Measurements from ENCODE around the gene CDC42BPG. TPM values are rescaled to one million over a fixed set of nuclear protein-coding genes. Genes with fewer than 3 reads are reported as not detected.

Gene CDC42BPG
- total and polyA plus RNA-seq, 3 experiments from 2014 or later: 0.52 to 2.3 (median 0.66) TPM

DNA sequence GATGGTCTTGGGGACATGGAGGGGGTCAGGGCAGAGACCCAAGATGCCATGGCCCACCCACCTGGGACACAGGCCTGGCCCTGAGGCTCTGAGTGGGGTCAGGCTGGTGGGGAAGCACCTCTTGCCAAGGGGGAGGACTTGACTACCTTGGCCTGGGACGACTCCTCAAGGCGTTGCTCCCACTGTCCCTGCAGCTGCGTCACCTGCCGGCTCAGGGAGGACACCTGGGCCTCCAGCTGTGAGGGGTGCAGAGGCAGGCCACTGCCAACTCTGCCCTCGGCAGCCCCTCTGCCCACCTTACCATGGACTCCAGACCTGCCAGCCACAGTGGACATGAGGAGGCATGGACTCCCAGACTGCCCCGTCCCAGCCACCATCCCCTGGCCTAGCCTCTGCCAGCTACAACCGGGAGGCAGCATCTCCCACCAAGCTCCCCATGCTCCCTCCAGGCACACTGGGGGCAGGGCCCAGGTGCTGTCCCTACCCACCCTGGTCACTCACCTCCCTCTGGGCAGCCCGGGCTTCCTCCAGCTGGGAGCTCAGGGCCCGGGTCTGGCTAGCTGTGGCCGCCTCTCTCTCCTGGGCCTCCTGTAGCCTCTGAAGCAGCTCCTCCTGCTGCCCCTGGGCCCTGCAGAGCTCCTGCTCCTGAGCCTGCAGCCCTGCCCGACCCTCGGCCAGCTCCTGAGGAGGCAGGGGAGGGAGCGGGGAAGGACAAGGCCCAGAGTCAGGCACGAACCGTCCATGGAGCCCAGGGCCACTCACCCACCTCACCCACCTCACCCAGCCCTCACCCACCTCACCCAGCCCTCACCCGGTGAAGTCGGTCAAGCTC is 8.6 kb downstream of the CDC42BPG start:
- H3K4me3 ChIP-seq (ENCODE audit: low read length): no peak overlapping the region
- Mint-ChIP-seq H3K4me3 (no peak overlapping the region), H3K27me3 (no peaks in the 10 kb centered on the region), H3K9me3 (no peaks in the 10 kb centered on the region), H3K36me3 (peaks cover 0 to 32% (median 0%) of the 10 kb centered on the region in 3 donors), H3K4me1 (peaks cover 0 to 2% (median 0%) of the 10 kb centered on the region in 3 donors), H3K27ac (no peak overlapping the region)
- no peaks in the 10 kb centered on the region for H3K27me3 ChIP-seq (ENCODE audit: insufficient read depth, low read length, poor library complexity, severe bottlenecking)
- no peak for DNase-seq
- ChIA-PET POLR2A (no interaction called here), CTCF (interaction anchor here (1.0 to 2.7 kb wide), 4 partner anchors 8 to 59 kb away, joined by 3 to 7 read pairs (median 4); partner anchors contain the start of gene CDC42BPG)
- no peaks in the 10 kb centered on the region for H3K4me1 ChIP-seq (ENCODE audit: insufficient read depth, low read length)
- H3K36me3 ChIP-seq (ENCODE audit: insufficient read depth, low read length): no peaks in the 10 kb centered on the region
- H3K9me3 ChIP-seq (ENCODE audit: low read length): no peaks in the 10 kb centered on the region
- no peak overlapping the region for H3K27ac ChIP-seq (ENCODE audit: low read depth, low read length)

DNA sequence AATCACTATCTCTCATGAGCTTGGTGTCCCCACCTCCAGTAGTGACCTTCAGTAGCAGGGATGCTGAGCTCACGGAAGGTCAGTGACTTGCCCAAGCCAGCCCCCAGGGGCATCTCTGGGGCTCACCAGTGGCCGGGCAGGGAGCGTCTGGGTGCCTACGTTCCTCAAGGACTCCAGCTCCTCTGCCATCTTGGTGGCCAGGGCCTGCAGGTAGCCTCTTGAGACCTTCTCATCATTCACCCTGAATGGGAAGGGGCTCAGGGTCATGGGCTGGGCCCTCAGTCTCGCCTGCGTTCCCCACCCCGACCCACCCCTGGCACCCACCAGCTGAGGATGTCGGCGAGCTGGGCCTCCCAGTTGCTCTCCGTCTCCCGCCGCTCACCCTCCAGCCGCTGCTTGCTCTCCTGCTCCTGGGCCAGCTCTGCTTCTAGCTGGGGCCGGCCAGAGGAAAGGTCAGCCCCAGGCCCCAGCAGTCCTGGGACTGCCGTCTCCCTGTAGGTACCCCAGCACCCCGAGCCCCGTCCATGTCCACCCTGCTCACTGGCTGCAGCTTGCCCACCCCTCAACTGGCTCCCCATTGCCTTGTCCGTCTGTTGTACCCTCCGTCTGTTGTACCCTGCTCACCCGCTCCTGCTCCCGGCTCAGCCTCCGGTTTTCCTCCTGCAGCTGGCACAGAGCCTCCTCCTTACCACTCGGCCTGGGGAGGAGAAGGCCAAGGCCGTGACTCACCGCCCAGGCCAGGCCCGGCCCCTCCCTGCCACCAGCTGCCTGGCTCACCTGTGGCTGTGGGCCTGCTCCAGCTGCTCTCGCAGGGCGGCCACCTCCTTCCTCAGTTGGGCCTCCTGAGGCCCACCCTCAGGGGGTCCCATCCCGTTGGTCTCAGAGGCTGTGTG is 9.5 kb downstream of the CDC42BPG start:
- no peaks in the 10 kb centered on the region for H3K27me3 Mint-ChIP-seq

DNA sequence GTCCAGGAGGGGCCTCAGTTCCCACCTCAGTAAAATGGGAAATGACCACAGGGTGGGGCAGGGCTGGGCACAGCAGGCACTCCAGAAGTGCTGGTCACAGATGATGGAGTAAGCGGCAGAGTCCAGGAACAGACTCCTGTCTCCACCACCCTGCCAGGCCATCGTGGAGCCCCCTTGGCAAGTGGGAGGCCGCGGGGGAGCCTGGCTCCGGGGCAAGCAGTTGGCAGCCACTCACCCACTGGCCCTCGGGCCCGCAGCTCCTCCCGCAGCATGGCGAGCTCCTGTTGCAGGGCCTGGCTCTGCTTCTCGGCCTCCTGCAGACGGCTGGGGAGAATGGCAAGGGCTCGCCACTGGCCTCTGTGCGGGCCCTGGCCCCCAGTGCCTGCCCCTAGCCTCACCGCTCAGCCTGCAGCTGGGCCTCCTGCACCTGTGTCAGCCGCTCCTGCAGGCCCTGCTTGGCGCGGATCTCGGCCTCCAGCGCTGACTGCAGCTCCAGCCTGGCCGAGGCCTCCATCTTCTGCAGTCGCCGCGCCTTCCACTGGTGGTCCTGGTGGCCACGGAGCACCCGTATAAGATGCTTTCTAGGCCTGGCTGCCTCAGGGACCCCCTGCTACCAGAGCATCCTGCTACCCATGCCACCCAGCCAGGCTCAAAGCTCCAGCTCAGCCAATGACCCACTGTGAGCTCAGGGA is 10.3 kb downstream of the CDC42BPG start:
- Mint-ChIP-seq H3K4me3 (no peak overlapping the region), H3K27ac (no peak overlapping the region), H3K27me3 (no peaks in the 10 kb centered on the region), H3K9me3 (no peaks in the 10 kb centered on the region), H3K4me1 (no peaks in the 10 kb centered on the region), H3K36me3 (peaks cover 0 to 35% (median 0%) of the 10 kb centered on the region in 3 donors)
- Histone ChIP-seq H3K4me3 (ENCODE audit: low read length) (no peak overlapping the region), H3K36me3 (ENCODE audit: insufficient read depth, low read length) (no peaks in the 10 kb centered on the region), H3K27ac (ENCODE audit: low read depth, low read length) (no peak overlapping the region), H3K4me1 (ENCODE audit: insufficient read depth, low read length) (no peaks in the 10 kb centered on the region), H3K9me3 (ENCODE audit: low read length) (no peaks in the 10 kb centered on the region), H3K27me3 (ENCODE audit: insufficient read depth, low read length, poor library complexity, severe bottlenecking) (no peaks in the 10 kb centered on the region)
- CTCF ChIA-PET: interaction anchor here (1.0 to 2.7 kb wide), 3 partner anchors 13 to 60 kb away, joined by 3 to 7 read pairs (median 3); no protein-coding TSS in a partner anchor
- DNase-seq: no peak
- POLR2A ChIA-PET: interaction anchor here (0.6 kb wide), 1 partner anchor 74 kb away, joined by 3 read pairs; no protein-coding TSS in a partner anchor

More for the DNA sequence above, 9.5 kb downstream of the CDC42BPG start:
- Histone ChIP-seq H3K4me1 (ENCODE audit: insufficient read depth, low read length) (no peaks in the 10 kb centered on the region), H3K36me3 (ENCODE audit: insufficient read depth, low read length) (no peaks in the 10 kb centered on the region), H3K4me3 (ENCODE audit: low read length) (no peak overlapping the region), H3K27ac (ENCODE audit: low read depth, low read length) (no peak overlapping the region), H3K9me3 (ENCODE audit: low read length) (no peaks in the 10 kb centered on the region), H3K27me3 (ENCODE audit: insufficient read depth, low read length, poor library complexity, severe bottlenecking) (no peaks in the 10 kb centered on the region)
- H3K4me1 Mint-ChIP-seq: peaks cover 0 to 2% (median 0%) of the 10 kb centered on the region in 3 donors
- no peaks in the 10 kb centered on the region for H3K9me3 Mint-ChIP-seq
- peaks cover 0 to 38% (median 0%) of the 10 kb centered on the region in 3 donors for H3K36me3 Mint-ChIP-seq
- H3K4me3 Mint-ChIP-seq: no peak overlapping the region
- ChIA-PET POLR2A (interaction anchor here (0.6 kb wide), 1 partner anchor 74 kb away, joined by 3 read pairs; no protein-coding TSS in a partner anchor), CTCF (interaction anchor here (1.0 to 2.7 kb wide), 4 partner anchors 13 to 61 kb away, joined by 3 to 7 read pairs (median 4); no protein-coding TSS in a partner anchor)
- H3K27ac Mint-ChIP-seq: peak overlapping the region in 1 of 8 donors; percentile 35
- no peak for DNase-seq

DNA sequence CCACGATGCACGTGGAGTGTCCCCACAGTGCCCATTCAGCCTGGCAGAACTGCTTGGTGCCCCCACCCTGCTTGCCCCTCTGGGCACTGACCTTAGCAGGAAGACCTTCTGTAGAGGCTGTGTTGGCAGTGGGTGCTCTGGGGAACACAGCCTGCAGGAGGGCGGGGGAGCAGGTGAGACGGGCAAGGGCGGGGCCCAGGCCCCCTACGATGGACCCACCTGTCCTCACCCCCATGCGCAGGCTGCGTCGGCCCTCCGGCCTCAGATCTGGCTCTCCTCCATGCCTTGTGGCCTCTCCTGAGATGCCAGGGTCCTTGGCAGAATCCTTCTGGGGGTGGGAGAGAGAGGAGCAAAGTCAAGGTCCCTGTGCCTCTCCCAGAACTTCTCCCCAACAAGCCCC is 10.9 kb downstream of the CDC42BPG start:
- peaks cover 0 to 36% (median 0%) of the 10 kb centered on the region in 3 donors for H3K36me3 Mint-ChIP-seq
- H3K4me1 Mint-ChIP-seq: no peaks in the 10 kb centered on the region
- no peaks in the 10 kb centered on the region for H3K9me3 Mint-ChIP-seq
- H3K4me3 Mint-ChIP-seq: no peak overlapping the region
- Histone ChIP-seq H3K9me3 (ENCODE audit: low read length) (no peaks in the 10 kb centered on the region), H3K36me3 (ENCODE audit: insufficient read depth, low read length) (no peaks in the 10 kb centered on the region), H3K27ac (ENCODE audit: low read depth, low read length) (no peak overlapping the region), H3K27me3 (ENCODE audit: insufficient read depth, low read length, poor library complexity, severe bottlenecking) (no peaks in the 10 kb centered on the region), H3K4me3 (ENCODE audit: low read length) (no peak overlapping the region), H3K4me1 (ENCODE audit: insufficient read depth, low read length) (no peaks in the 10 kb centered on the region)
- no peak for DNase-seq
- no peaks in the 10 kb centered on the region for H3K27me3 Mint-ChIP-seq
- POLR2A ChIA-PET: no interaction called here
- no peak overlapping the region for H3K27ac Mint-ChIP-seq
- CTCF ChIA-PET: interaction anchor here (2.7 kb wide), 1 partner anchor 59 kb away, joined by 7 read pairs; no protein-coding TSS in a partner anchor

DNA sequence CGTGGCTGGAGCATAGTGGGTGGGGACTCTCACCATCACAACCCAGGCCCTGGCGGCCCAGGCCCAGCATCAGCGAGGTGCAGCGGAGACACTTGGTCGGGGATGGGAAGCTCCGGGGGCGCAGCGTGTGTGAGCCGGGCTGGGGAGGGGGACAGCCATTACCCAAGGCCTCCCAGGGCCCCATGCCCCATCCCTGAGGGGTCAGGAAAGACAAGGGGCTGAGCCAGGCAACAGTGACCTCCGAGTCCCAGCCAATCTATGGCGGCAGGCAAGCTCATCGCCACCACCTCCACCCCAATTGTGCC is 11.3 kb downstream of the CDC42BPG start:
- no peaks in the 10 kb centered on the region for H3K9me3 Mint-ChIP-seq
- H3K4me3 Mint-ChIP-seq: no peak overlapping the region
- Histone ChIP-seq H3K4me1 (ENCODE audit: insufficient read depth, low read length) (no peaks in the 10 kb centered on the region), H3K9me3 (ENCODE audit: low read length) (no peaks in the 10 kb centered on the region), H3K4me3 (ENCODE audit: low read length) (no peak overlapping the region), H3K27ac (ENCODE audit: low read depth, low read length) (no peak overlapping the region), H3K27me3 (ENCODE audit: insufficient read depth, low read length, poor library complexity, severe bottlenecking) (no peaks in the 10 kb centered on the region), H3K36me3 (ENCODE audit: insufficient read depth, low read length) (no peaks in the 10 kb centered on the region)
- H3K27me3 Mint-ChIP-seq: peaks cover 0 to under 1% of the 10 kb centered on the region in 2 donors
- peaks cover 0 to 35% (median 0%) of the 10 kb centered on the region in 3 donors for H3K36me3 Mint-ChIP-seq
- no peak for DNase-seq
- no peaks in the 10 kb centered on the region for H3K4me1 Mint-ChIP-seq
- CTCF ChIA-PET: interaction anchor here (2.7 kb wide), 1 partner anchor 60 kb away, joined by 7 read pairs; no protein-coding TSS in a partner anchor
- POLR2A ChIA-PET: no interaction called here
- no peak overlapping the region for H3K27ac Mint-ChIP-seq

DNA sequence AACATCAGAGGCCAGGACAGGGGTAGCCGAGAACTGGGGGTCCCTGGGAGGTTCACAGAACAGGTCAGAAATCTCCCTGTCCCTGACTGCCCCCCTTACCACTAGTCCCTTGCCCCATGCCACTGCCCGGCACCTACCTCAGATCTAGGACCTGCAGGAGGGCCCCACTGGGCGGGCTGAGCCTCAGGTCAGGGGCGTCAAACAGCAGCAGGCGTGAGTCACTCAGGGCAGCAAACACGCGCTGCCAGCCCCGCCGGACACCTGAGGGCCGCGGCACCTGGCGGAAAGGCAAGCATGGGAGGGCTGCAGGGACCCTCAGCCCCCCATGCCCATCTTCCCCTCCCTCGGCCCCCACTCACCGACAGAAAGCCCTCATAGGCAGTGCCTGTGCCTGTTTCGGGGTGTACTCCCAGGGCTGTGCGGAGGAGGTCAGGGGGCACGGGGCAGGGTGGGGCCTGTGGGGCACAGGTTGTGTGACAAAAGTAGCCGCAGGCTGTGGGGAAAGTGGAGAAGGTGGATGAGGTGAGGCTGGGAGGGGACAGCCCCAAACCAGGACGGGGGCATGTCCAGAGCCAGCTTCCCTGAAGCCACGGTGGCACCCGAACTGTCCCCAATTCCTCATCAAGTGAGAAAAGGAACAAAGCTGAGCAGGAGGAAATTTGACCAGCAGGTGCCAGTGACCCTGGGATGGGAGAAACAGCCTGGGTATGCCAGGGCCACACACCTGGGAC is 11.8 kb downstream of the CDC42BPG start:
- POLR2A ChIA-PET: no interaction called here

DNA sequence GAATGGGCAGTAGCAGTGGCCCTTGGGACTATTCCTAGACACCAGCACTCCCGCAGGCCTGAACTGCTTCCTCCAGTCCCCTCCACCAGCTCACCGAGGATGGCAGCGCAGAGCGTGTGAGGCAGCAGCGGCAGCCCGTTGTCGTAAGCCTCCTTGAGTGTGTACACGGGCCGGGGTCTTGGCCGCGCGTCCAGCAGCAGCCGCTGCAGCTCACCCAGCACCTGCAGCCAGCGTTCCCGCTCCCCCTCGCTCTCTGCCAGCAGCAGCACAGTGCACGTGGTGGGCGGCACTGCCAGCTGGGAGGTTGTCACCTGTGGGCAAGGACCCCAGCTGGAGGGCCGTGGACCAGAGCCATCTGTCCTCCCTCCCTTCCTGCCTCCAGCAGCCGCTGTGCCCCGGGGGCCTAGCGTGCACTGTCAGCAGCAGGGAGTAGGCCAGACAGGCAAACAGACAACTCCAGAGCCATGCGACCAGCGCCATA is 13.0 kb downstream of the CDC42BPG start:
- H3K4me1 Mint-ChIP-seq: no peaks in the 10 kb centered on the region
- peaks cover 0 to 1% of the 10 kb centered on the region in 2 donors for H3K27me3 Mint-ChIP-seq
- H3K9me3 ChIP-seq (ENCODE audit: low read length): no peaks in the 10 kb centered on the region
- no peak overlapping the region for H3K4me3 ChIP-seq (ENCODE audit: low read length)
- H3K27ac ChIP-seq (ENCODE audit: low read depth, low read length): no peak overlapping the region
- no peak overlapping the region for H3K27ac Mint-ChIP-seq
- H3K27me3 ChIP-seq (ENCODE audit: insufficient read depth, low read length, poor library complexity, severe bottlenecking): no peaks in the 10 kb centered on the region
- no peaks in the 10 kb centered on the region for H3K36me3 ChIP-seq (ENCODE audit: insufficient read depth, low read length)
- no peak overlapping the region for H3K4me3 Mint-ChIP-seq
- H3K36me3 Mint-ChIP-seq: peaks cover 0 to 44% (median 3%) of the 10 kb centered on the region in 3 donors
- no peaks in the 10 kb centered on the region for H3K9me3 Mint-ChIP-seq
- POLR2A ChIA-PET: no interaction called here
- CTCF ChIA-PET: interaction anchor here (1.9 kb wide), 1 partner anchor 13 kb away, joined by 5 read pairs; the partner anchor contains the start of gene CDC42BPG
- DNase-seq: no peak
- no peaks in the 10 kb centered on the region for H3K4me1 ChIP-seq (ENCODE audit: insufficient read depth, low read length)

More for the DNA sequence above, 11.8 kb downstream of the CDC42BPG start:
- Histone ChIP-seq H3K36me3 (ENCODE audit: insufficient read depth, low read length) (no peaks in the 10 kb centered on the region), H3K27me3 (ENCODE audit: insufficient read depth, low read length, poor library complexity, severe bottlenecking) (no peaks in the 10 kb centered on the region), H3K9me3 (ENCODE audit: low read length) (no peaks in the 10 kb centered on the region), H3K4me3 (ENCODE audit: low read length) (no peak overlapping the region), H3K27ac (ENCODE audit: low read depth, low read length) (no peak overlapping the region), H3K4me1 (ENCODE audit: insufficient read depth, low read length) (no peaks in the 10 kb centered on the region)
- peaks cover 0 to 1% of the 10 kb centered on the region in 2 donors for H3K27me3 Mint-ChIP-seq
- H3K4me1 Mint-ChIP-seq: no peaks in the 10 kb centered on the region
- H3K4me3 Mint-ChIP-seq: no peak overlapping the region
- H3K27ac Mint-ChIP-seq: no peak overlapping the region
- DNase-seq: no peak
- no peaks in the 10 kb centered on the region for H3K9me3 Mint-ChIP-seq
- peaks cover 0 to 38% (median 3%) of the 10 kb centered on the region in 3 donors for H3K36me3 Mint-ChIP-seq
- CTCF ChIA-PET: no interaction called here

All from CD8-positive, alpha-beta memory T cell (primary cell).